ENCODE results near the gene KDSR.

GRCh38 chr18:63311118-63312018 lies 55.6 kb downstream of the KDSR start:
- TF ChIP-seq CTCF (conservative IDR thresholded peaks at IDR 0.05) (no peak), EZH2 (IDR thresholded peaks at IDR 0.05; ENCODE audit: low read depth) (no peak)

Measured in PC-9 (cell line).